Stimulated activated CD8-positive, alpha-beta memory T cell treated with anti-CD3 and anti-CD28 coated beads, Interleukin-15, amount 100 ng/mL, for 24 hours (primary cell): ENCODE measurements around the gene ENPP7.

Experiments
- DNase-seq: peaks from one replicate; pipeline ENCODE4 v3.0.0-alpha.2; 2020; ENCODE audit warnings: low read depth

ENPP7 gene

GRCh38 chr17:79730769-79731483 is at the start of gene ENPP7:
Gene ENPP7 (plus strand): TSS chr17:79730943. CDS start chr17:79731140, 197 bp downstream.
- DNase-seq, result no peak

GRCh38 chr17:79681101-79681621 is 49.6 kb upstream of the ENPP7 start:
- no peak for DNase-seq

- no peak for DNase-seq
These were observed 49.0 kb upstream of the ENPP7 start for GRCh38 chr17:79681628-79682261.

- DNase-seq, result no peak
These were observed 47.4 kb upstream of the ENPP7 start for GRCh38 chr17:79683365-79683764.

- DNase-seq, result no peak
These were observed 46.4 kb upstream of the ENPP7 start for GRCh38 chr17:79684132-79684985.

- no peak for DNase-seq
These were observed 45.6 kb upstream of the ENPP7 start for GRCh38 chr17:79685121-79685520.

GRCh38 chr17:79686476-79686875 is 44.3 kb upstream of the ENPP7 start:
- no peak for DNase-seq

GRCh38 chr17:79690466-79690865 is 40.3 kb upstream of the ENPP7 start:
- DNase-seq, result no peak

- no peak for DNase-seq
These were observed 39.5 kb upstream of the ENPP7 start for GRCh38 chr17:79690988-79691836.

- DNase-seq, result no peak
These were observed 38.8 kb upstream of the ENPP7 start for GRCh38 chr17:79691931-79692330.

GRCh38 chr17:79693419-79693818 is 37.3 kb upstream of the ENPP7 start:
- no peak for DNase-seq

GRCh38 chr17:79695293-79695790 is 35.4 kb upstream of the ENPP7 start:
- no peak for DNase-seq

- no peak for DNase-seq
These were observed 34.7 kb upstream of the ENPP7 start for GRCh38 chr17:79695797-79696609.

- no peak for DNase-seq
These were observed 34.1 kb upstream of the ENPP7 start for GRCh38 chr17:79696610-79696982.

GRCh38 chr17:79698146-79698846 is 32.4 kb upstream of the ENPP7 start:
- DNase-seq, result no peak

GRCh38 chr17:79699386-79700036 is 31.2 kb upstream of the ENPP7 start:
- no peak for DNase-seq

GRCh38 chr17:79700592-79700991 is 30.2 kb upstream of the ENPP7 start:
- no peak for DNase-seq

- no peak for DNase-seq
These were observed 28.7 kb upstream of the ENPP7 start for GRCh38 chr17:79702034-79702433.

- DNase-seq, result no peak
These were observed 28.1 kb upstream of the ENPP7 start for GRCh38 chr17:79702550-79703236.
